Stimulated activated CD4-positive, alpha-beta T cell treated with anti-CD3 and anti-CD28 coated beads, Interleukin-2, amount 100 ng/mL, for 4 hours (primary cell): ENCODE measurements around the gene PLA2G6.

Experiments used
- DNase-seq: peaks from one replicate; pipeline ENCODE4 v3.0.0-alpha.2; 2020; ENCODE audit warnings: low read depth

The PLA2G6 gene

DNA sequence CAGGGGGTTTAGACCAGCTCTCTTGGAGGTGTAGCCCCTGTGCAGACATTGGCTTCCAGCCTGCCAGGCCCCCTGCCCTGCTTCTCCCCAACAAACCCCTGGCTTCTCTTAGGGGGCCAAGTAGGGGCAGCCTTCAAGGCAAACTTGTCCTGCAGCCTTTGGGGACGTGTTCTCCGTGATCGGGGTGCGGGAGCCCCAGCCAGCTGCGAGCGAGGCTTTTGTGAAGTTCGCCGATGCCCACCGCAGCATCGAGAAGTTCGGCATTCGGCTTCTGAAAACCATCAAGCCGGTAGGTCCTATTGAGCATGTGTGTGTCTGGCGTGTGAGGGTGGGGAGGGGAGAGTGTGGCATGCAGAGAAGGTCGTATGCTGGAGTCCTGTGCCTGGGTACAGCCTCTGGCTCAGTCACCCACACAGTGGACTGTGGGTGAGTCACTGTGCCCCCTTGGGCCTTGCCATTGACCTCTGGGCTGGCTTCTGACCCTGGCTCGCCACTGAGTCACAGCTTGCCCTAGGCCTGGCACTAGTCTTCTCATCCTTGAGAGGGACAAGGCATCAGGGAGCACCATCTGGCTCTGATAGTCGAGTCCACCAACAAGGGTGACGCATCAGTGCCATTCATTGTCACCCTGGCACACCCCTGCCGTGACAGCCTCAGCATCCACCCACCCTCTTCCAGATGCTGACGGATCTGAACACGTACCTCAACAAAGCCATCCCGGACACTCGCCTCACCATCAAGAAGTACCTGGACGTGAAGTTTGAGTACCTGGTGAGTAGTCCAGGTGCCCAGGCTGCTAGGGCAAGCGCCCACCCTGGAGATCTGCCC lies 109.1 kb downstream of the PLA2G6 start:
- no peak for DNase-seq

GRCh38 chr22:38071421-38072321 lies 110.0 kb downstream of the PLA2G6 start:
- DNase-seq, result no peak

DNA sequence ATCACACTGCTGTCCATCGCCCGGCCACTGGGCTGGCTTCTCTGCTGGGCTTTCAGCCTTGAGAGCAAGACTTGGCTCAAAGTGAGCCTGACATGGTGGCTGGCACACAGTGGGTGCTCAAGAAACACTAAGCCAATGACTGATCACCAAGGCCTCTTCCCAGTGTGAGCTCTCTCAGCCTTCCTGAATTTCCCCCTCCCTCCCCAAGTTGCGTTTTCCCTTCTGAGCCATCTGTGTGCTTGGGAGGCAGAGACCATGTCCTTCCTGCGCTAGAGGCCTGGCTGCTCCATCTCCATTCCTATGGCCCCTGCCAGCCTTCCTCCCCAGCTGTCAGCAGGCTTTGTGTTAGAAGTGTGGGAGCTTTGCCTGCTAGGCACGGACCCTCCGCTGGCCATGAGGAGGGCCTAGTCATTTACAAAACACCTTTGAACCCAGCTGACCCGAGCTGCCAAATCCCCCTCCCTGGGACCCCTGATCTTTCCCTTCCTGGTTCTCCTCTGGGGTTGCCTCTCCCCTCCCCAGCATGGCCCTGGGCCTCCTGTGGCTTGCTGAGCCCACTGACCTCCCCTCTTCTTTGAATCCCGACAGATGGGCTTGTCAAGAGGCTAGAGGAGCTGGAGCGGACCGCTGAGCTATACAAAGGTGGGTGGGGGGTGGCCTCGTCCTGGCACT lies 111.2 kb downstream of the PLA2G6 start:
- DNase-seq, result no peak

DNA sequence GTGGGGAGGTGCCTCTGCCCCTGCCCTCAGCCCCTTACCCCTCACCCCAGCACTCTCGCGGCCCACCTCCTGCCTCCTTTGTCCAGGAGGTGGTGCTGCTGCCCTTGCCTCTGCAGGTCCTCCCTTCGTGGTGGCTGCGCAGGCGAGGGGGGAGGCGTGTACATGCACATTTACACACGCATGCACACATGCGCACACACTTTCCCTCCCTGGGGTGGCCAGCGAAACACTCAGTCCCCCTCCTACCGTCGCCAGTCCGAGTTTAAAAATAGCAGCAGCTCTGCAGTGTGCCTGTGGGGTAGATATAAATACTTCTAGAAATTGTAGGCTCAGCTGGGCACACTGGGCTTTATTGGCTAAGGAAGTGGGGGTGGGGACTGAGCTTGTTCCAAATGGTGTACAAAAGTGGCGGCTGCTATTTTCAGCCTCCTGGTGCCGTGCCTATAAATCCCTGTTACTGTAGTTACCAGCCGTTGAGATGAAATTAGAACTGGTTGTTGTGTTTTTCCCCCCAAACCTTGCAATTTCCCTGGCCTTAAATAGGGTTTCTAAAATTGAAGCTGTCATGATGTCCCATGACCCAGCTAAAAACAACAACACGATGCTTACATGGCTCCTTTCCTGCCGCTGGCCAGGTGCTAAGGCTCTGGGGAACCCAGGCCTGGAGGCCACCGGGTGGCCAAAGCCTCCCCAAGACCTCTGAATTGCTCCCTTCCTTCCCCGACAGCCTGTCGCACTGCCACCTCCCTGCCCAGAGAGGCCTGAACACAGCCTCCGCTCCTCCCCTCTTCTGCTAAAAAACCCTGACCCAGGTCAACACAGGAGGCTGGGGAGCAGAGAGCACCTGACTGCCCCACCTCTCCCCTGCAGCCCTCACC lies 112.0 kb downstream of the PLA2G6 start:
- no peak for DNase-seq

DNA sequence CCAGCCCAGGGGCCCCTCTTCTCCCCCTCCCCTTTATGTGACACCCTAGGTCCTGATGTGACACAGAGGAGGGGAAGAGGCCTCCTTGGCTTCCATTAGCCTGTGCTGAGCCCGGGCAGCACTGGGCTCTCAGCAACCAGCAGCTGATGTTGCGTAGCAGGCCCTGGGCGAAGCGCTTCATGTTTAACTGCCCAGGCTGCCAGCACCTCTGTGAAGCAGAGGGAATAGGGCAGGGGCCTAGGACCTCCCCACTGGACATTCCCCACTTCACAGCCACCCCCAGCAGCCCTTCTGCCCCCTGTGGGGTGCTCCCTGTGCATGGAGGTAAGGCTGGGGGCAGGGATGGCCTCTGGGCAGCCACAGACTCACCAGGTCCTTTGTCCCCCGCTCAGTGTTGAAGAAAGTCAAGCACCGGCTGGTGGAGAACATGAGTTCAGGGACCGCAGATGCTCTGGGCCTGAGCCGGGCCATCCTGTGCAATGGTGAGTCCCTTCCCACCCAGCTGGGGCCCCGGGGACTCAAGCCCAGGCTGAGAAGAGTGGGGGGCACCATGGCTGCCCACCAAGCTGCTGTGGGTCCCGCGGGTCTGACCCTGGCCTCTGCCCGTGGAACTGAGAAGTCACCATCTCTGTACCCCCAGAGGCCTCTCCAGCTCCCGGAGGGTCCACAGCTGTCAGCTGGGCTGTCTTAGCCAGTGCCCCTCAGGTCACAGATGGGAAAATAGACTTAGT lies 112.8 kb downstream of the PLA2G6 start:
- DNase-seq, result no peak

DNA sequence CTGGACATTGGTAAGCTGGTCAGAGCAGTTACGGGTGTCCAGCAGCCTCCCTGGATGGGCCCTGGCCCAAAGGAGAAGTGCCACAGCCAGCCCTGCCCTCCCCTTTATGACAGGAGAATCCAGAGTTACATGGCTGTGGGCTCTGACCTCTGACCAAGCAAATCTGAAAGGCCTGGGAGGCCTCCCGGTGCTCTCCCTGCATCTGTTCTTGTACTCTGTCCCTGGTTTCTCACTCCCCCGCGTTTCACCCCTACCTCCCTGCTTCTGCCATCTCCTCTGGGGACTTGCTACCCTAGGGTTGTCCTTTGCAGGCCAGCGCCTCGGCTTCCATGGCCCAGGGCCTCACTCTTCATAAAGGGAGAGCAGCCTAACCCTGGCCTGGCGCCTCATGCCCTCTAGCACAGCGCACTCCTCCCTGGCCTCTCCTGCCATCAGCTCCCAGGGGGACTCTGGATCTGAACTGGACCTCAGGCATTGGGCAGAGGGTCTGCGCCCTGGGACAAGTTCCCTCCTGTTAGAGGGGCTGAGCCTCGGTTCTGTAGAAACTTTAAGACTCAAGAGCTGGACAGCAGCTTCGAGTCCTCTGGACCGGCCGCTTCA lies 113.8 kb downstream of the PLA2G6 start:
- DNase-seq, result no peak

DNA sequence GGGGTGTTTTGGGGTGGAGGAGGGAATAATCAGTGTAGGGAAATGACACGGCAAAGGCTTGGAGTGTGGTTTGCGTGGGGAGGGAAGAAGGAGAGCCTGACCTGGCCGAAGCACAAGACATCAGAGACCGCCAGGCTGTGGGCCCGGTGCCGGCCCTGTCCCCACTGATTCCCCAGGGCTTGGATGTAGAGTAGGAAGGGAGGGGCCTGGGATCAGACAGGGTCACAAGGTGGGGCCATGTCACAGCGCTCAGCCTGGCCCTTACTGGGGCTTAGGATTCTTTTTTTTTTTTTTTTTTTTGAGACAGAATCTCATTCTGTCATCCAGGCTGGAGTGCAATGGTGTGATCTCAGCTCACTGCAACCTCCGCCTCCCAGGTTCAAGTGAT lies 114.6 kb downstream of the PLA2G6 start:
- no peak for DNase-seq

DNA sequence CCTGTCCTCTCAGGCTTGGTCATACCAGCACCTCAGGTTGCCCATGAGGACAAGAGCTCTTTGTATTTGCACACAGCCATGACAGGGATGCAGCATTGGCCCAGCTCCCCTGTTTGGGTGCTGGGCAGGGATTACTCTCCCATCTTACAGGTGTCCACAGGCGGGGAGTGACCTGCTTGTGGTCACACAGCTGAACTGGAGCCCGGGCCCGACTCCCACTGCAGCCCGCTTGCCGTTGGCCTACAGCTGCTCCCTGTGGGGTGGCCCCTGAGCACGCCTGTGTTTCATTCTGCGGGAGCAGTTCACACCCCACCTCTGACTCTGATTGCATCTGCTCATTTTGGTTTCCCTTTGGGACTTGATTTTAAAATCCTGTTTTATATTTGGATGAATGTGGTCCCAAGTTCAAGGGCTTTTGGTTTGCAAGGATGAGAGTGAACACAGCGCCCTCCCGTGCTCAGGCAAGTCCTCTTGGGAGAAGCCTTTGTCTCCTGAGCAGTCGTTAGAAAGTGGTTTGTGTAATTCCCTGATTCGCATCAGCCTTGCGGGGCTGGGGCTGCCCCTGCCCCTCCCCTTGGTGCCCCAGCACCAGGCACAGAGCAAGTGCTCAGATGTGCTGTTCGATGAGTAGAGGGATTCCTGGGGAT lies 115.1 kb downstream of the PLA2G6 start:
- no peak for DNase-seq

- DNase-seq, result no peak
Observed at GRCh38 chr22:38065539-38065938, 116.1 kb downstream of the PLA2G6 start.

DNA sequence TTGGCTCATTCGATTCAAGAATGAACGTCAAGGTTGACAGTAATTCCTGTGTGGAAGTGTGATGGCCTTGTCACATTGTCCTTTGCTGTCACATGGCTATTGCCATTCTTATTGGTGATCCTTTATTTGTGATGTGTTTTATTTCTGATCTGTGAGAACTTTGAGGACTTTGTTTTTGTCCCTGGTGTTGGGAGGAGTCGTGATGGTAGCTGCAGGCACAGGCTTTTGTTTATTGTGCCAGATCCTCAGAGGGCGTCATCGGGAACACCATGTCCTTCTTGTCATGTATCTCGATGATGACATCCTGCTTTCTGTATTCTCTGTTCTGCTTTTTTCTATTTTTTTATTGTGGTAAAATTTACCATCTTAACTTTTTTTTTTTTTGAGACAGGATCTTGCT lies 118.8 kb downstream of the PLA2G6 start:
- DNase-seq, result no peak
